GM21447 (cell line): ENCODE measurements around the gene PODXL.
"Not testable (repeated sequence)": the region's sequence is repeated elsewhere in the genome, so short reads cannot be mapped to it uniquely, and the experiment has no call there.

Source experiments
- ATAC-seq: cut with Tn5 transposase; IDR thresholded peaks from one replicate; pipeline ENCODE4 v1.9.1; 2021; ENCODE audit not compliant: unreplicated experiment

PODXL gene

DNA sequence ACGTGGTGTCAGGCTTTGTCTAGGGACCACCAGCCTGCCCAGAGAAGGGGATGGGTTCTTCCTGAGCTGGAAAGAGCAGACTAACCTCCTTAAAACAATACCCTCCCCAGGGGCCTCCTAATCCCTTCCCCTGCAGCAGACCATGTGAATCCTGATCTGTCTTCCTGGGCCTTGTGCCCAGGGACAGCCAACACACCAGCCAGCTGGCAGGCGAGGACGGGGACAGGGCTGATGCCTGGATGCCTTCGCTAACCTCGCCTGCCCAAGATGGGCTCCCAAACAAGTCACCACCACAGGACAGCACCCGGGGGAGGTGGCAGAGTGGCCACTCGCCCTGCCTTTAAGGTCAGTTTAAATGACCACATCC, 17.6 kb downstream of the PODXL start:
- no peak for ATAC-seq

DNA sequence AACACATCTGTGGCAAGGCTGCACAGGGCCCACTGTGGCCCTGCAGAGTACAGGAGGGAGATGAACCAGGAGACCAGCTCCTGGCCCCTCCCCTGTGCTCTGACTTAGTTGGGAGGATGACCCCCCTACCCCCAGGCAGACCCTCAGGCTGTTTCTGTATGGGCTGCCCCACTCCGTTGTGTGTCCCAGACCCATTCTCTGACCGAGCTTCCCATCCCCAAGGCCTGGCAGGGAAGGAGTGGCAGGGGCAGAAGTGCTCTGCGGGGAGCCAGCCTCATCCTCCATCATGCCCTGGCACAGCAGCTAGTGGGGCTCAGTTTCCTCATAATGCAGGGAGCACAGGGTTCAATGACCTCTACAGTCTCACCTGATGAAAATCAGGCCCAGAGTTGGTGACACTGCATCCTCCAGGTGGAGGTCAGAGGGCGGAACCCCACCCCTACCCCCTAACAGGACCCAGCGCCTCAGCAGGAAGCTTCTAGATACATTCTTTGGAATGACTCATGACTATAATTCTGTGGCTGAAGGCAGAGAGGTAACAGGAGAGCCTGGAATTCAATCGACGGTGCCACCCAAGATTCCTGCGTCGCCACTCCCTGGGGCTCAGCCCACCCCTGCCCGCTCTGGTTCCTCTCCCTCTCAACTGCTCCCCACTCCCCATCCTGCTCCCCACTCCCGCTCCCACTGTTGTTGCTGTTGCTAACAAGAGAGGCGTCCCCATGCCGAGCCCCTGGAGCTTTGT, 18.2 kb downstream of the PODXL start:
- no peak for ATAC-seq

DNA sequence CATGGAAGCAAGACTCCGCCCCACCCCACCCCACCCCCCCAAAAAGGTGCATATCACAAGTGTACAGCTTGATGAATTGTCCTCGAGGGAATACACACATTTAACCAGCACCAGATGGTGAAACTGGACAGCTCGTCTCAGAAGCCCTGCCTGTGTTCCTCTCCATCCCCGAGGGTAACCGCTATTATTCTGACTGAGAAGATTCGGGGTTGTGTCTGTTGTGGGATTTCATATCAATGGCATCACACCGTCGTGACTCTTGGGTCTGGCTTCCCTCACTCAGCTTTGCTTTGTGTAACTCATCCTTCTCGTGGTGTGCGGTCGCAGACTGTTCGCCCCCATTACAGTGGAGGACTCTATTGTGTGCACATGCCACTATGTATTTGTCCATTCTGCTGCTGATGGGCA, 18.9 kb downstream of the PODXL start:
- no peak for ATAC-seq

DNA sequence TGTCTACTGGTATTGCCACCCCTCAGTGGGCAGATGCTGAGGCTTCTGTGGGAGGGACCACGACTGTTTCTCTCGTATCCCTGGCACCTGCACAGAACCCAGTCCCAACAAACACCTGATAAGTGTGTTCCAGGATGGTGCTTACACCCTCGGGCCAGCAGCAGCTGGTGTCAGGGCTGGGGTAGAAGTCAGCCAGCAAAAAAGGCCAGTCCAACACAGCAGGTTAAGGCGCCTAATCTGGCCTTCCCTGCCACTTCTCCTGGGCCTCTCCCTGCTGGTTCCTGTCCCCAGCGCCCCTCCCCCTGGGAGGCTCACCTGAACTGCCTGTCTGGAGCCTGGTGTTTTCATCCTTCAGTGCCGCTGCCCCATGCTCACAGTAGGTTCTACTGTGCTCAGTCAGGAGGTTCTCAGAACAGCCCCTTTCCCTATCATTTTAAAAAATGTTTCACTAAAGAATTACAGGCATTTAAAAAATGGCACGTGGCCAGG, 20.0 kb downstream of the PODXL start:
- no peak for ATAC-seq

DNA sequence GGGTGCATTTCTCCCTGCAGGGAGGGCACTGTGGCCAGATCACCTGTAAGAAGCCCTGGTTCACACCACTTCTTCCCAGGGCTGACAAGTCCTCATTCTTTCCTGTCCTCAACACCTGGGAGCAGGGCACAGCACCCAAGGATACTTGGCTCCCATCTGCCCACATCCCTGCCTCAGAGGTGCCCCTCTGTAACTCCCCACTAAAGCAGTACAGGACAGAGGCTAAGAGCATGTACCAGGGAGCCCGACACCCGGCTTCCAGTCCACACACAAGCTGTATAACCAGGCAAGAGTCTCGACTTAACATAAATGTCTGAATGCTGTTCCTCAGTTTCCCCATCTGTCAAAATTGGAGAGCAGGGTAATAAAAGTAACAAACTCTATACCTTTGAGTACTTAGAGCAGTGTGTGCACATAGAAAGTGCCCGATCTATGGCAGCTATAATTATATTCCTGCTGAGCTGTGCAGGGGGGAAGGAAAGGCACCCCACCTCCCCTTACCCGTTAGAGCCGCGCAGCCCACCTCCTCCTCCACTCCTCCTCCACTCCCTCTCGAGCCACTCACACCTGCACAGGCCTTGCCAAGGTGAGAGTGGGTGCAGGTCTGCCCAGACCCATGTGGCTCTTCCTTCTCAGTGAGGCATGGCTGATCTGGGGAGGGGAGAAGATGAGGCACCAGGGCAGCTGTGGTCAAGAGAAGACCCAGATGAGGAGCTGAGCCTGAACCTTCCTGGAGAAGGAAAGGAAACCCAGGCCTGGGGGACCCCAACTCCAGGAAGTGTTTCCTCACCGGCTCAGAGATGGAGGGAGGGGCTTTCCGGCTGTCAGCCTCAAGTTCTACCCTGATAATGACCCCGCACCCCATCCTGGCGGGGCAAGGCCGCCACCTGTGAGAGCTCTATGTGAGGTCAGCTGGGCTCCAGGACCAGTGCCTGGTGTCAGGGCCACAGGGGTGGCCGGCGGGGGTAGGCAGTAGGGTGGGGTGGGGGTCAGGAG, 22.6 kb downstream of the PODXL start:
- no peak for ATAC-seq

DNA sequence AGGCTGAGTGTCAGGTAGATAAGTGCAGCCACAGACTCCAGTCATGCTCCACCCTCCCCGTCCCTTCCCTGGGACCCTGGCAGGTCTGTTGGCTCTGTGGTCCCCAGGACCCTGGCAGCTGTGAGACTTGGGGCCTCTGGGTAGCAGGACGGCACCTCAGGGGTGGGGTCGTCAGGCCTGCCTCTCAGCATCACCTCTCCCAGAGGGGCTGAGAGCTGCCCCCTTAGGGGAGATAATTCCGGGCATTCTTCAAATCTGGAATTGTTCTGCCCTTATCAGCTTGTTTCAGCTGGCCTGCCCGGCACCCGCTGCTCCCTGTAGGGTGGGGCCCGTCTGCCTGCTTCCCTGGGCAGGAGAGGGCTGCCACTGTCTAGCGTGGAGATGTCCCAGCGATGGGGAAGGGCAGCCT, 23.3 kb downstream of the PODXL start:
- ATAC-seq: no peak

DNA sequence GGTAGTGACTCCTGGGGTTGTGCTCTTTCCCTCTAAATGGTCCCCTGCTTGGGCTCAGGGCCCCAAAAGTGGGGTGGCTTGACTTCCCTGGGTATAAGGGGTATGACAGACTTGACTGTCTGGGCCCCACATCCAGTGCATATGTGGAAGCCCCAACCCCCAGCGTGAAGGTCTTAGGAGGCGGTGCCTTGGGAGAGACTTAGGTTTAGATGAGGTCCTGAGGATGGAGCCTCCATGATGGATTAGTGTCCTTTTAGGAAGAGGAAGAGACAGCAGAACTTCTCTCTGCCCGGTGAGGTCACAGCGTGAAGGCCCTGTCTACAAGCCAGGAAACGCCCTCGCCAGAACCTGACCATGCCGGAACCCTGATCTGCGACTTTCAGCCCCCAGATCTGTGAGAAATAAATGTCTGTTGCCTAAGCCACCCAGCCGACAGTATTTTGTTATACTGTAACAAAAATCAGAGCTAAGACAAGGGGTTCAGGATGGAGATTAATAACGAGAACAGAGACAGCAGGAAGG, 23.8 kb downstream of the PODXL start:
- ATAC-seq: no peak

DNA sequence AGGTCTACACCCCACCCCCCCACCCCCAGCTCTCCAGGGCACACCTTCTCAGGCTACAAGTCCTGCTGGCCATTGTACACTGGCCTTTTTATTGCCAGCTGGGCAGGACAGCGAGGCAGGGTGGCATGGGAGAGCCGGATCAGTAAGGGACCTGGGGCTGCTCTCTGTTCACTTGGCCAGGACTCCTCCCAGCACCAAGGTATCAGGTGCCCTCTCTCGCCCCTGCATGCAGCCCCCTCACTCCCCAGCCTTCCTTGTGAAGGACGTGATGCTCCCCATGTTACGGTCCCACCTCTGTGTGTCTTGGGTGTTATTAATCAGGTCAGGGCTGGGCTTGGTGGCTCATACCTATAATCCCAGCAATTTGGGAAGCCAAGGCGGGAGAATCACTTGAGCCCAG, 26.3 kb downstream of the PODXL start:
- ATAC-seq: no peak

DNA sequence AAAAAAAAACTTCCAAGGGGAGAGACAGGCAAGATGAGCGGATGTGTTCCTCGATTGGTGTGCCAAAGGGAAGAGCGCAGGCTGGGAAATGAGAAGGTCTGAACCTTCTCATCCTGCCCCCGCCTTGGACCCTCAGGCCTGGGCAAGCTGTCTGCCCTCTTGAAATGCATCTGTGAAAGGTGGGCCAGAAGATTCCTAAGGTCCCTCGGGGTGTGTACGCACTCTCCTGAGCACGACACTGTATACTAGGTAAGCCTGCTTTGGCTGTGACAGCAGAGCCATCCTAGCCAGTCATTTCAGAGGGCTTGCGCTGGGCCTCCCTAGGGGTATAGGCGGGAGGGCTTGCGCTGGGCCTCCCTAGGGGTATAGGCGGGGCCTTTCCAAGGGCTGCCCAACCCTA, 26.8 kb downstream of the PODXL start:
- no peak for ATAC-seq

DNA sequence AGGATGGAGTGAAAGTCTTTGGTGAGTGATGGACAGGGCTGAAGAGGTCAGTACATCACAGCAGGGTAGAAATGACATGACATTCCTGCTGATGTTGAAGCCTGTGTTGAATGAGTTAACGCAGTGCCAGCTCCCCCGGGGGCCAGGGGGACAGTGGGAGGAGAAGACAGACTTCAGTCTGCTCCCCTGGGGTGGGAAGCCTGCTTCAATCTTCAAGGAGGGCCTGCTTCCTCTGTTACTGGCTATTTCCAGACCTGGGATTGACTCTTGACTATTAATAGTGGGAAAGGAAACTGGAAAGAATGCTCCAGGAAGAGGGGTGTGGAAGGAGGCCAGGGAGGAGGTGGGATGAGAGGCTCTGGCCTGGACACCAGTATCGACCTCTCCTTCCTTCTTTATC, 27.2 kb downstream of the PODXL start:
- ATAC-seq: no peak

DNA sequence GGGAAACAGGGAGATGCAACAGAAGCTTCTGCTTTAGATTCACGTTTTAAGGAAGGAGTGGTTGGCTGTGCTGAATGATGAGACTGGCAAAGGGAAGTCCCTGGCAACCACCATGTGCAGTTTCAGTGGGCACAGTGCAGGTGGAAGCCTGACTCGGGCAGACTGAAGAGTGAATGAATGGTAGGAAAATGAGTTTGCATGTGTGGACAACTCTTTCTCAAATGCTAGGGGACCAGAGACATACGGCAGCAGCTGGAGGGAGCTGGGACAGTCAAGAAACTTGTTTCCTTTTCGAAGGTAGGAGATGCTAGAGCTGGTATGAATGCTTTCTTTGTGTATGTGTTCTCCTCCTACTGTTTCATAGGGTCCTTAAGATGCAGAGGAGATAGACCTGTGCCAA, 29.0 kb downstream of the PODXL start:
- ATAC-seq: no peak

DNA sequence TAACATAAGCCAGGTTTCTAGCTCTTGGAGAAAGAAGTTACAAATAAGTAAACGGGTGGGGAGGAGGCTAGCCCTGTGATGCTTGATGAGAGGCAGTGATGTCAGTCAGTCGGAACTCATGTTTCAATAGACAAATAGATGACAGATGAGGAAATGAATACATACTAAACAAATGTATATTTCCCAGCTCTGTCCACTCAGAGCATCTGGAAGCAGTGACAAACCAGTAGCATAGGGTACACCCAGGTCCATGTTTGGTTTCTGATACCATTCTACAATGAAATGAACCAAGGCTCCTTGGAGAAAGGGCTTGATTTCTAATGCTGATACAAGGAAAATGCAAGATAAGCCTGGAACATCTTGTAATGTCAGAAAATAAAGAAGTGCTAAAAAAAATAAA, 30.6 kb downstream of the PODXL start:
- no peak for ATAC-seq

DNA sequence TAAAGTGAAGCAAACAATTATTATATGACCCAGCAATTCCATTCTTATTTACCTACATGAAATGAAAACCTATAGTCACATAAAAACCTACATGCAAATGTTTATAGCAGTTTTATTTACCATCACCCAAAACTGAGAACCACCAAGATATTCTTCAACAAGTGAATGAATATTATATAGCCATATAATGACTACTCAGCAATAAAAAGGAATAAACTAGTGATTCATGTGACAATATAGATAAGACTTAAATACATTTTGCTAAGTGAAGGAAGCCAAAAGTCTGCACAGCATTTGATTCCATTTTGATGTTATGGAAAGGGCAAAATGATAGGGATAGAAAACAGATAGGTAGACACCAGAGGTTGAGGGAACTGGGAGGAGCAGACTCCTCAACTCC, 31.7 kb downstream of the PODXL start:
- no peak for ATAC-seq

DNA sequence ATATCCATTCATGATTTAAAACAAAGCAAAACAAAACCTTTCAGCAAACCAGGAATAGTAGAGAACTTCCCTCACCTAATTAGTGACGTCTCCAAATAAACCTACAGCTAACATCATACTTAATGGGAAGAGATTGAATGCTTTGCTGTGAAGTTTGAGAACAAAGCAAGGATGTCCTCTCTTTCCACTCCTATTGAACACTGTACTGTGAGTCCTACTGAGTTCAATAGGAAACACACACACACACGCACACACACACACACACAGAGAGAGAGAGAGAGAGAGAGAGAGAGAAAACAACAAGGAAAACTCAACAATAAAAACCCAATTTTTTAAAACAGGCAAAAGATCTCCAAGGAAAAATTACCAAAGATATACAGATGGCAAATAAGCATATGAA, 32.3 kb downstream of the PODXL start:
- ATAC-seq: no peak

DNA sequence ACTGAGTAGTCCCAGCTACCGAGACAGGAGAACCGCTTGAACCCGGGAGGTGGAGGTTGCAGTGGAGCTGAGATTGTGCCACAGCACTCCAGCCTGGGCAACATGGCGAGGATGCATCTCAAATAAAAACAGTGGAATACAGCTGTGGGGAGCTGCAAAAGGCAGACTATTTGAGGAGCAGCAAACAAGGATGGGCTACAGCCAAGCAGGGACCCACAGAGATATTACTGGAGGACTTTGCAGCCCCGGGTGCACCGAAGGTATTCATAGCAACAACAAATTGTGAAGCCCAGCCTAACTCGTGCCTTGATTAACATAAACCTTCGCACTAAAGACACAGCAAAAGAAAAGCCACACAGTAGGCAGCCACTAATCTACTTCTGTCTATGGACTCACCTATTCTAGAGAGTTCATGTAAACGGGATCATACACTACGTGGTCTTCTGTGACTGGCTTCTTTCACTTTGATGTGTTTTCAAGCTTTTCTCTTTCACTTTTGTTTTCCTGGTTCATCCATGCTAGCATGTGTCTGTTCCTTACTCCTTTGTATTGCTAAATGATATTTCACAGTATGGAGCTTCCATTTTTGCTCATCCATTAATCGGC, 34.0 kb downstream of the PODXL start:
- ATAC-seq: peak; percentile 76

DNA sequence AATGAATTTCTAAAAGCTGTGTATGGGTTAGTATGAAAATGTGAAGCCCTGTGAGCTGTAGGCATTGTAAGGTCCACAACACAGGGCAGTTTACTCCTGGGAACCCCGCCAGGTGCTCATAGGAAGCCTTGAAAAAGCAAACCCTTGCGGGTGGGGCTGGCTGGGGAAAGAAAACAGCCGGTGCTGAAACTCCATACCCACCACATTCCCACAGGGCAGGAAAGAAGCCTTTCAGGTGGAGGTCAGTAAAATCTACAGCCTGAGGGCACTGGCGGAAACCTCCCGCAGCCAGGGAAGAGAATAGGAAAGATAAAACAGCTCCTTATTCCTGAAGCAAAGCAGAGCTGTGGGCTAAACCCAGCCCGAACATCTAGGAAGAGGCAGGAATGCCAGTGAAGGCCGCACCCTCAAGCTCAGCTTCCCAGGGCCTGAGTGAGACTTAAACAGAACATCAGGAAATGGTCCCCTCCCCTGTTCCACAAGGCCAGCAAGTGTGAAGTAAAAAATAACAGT, 34.7 kb downstream of the PODXL start:
- ATAC-seq: no peak

DNA sequence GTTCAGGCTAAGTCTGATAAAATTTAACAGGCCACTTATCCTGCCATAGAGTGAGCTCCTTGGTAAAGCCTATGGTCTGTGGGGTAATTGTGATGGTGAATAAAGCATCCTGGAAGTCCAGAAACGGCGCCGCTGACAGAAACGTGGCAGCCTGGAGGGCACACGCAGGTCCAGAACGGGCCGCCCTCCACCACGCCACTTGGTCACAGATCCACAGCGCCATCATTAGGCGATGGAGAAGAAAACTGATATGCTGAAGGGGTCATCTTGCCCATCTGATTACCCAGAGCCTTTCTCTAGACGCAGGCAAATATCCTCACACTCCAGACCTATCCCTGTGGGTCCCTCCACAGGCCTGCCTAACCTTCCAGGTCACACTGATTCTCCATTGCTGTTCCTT, 37.8 kb downstream of the PODXL start:
- no peak for ATAC-seq

DNA sequence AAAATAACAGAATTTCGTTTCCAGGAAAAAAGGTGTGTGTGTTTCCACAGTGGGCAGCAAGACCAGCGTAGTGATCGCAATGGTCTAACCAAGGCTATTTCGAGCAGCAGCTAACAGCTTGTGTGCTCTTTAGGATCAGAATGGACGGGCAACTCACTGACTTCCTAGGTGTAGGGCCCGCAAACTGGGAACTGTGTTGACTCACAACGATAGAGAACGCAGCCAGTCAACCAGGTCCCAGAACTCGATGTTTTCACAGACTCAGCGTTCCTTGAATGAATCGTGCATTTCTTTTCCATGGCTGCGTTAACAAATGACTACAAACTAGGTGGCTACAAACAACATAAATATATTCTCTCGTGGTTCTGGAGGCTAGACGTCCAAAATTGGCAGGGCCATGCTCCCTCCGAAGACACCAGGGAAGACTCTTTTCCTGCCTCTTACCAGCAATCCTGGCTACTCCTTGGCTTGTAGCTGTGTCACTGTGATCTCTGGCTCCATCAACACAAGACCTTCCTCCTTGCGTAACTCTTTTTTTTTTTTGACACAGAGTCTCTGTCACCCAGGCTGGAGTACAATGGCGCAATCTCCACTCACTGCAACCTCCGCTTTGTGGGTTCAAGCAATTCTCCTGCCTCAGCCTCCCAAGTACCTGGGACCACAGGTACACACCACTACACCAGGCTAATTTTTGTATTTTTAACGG, 39.1 kb downstream of the PODXL start:
- no peak for ATAC-seq

DNA sequence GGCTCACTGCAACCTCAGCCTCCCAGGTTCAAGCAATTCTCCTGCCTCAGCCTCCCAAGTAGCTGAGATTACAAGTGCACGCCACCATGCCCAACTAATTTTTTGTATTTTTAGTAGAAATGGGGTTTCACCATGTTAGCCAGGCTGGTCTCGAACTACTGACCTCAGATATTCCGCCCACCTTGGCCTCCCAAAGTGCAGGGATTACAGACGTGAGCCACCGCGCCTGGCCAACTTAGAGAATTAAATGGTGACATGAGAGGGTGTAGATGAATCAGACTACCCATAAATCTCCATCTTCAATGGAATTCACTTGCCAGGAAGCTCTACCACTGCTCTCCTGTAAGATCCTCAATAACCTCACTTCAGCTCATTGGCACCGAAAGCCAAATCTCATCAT, 41.0 kb downstream of the PODXL start:
- not testable (repeated sequence) for ATAC-seq

DNA sequence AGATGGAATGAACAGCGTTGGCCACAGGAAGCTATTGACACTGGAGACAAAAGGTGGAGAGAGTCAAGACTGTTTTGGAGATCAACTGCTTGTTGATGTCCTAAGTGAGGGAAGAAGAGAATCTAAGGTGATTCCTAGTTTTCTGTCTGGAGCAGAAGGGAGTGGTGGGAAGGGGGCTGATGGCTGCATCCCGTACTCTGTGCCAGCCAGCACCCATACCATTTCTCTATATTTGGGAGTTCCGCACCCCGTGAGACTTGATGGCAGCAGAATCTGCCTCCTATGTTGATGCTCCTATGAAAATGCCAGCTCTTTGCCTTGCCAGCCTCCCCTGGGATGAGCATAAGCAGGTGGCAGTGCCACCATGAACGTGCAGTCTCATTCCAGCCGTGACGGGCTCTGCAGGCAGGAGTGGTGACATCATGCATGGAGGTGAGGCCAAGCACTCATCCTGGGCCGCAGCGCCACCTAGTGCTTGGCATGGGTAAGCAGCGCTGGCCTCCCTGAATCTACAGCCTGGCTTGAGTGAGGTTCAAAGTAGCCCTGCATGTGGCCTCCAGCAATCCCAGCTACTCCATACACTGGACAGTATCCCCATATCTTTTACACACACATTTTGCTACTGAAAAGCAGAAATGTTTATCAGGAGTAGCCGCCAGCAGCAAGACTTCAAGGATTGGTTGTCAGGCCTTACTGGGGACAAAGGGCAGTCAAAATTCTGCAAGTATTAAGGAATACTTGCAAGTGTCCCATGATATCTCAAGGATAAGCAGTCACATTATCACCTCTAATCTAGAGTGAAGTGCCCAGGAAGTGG, 43.0 kb downstream of the PODXL start:
- peak; percentile 89 for ATAC-seq
